ENCODE results near the gene SPRED2. TPM values are rescaled to one million over a fixed set of nuclear protein-coding genes. Genes with fewer than 3 reads are reported as not detected.

Gene SPRED2
- total and polyA plus RNA-seq, 12 donors = 10.2 to 20.7 (median 17.0) TPM

DNA sequence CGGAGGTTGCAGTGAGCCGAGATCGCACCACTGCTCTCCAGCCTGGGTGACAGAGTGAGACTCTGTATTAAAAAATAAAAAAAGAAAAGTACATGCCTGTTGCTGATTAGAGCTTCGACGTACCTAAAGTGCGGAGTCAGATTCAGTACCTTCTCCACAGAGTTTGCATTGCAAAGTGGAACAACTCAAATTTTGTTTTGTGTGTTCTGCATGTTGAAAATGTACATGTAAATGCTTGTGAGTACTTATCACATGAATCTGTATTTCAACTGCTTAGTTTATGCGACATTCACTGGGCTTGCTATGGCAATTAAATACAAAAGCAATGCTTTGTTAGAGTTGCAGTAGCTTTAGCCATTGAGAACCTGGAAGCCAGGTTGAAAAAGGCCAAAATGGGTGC lies 168.4 kb downstream of the SPRED2 start:
- ATAC-seq = no peak
- Histone ChIP-seq H3K27me3 (no peaks in the 10 kb centered on the region), H3K36me3 (peaks cover 0 to 100% (median 11%) of the 10 kb centered on the region in 9 donors), H3K4me1 (peaks cover 0 to 16% (median 7%) of the 10 kb centered on the region in 9 donors), H3K4me3 (no peak overlapping the region), H3K9me3 (no peaks in the 10 kb centered on the region), H3K27ac (no peak overlapping the region)
- TF ChIP-seq, protein P1, sequence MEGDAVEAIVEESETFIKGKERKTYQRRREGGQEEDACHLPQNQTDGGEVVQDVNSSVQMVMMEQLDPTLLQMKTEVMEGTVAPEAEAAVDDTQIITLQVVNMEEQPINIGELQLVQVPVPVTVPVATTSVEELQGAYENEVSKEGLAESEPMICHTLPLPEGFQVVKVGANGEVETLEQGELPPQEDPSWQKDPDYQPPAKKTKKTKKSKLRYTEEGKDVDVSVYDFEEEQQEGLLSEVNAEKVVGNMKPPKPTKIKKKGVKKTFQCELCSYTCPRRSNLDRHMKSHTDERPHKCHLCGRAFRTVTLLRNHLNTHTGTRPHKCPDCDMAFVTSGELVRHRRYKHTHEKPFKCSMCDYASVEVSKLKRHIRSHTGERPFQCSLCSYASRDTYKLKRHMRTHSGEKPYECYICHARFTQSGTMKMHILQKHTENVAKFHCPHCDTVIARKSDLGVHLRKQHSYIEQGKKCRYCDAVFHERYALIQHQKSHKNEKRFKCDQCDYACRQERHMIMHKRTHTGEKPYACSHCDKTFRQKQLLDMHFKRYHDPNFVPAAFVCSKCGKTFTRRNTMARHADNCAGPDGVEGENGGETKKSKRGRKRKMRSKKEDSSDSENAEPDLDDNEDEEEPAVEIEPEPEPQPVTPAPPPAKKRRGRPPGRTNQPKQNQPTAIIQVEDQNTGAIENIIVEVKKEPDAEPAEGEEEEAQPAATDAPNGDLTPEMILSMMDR (IDR thresholded peaks at IDR 0.05) = no peak
- intact Hi-C loops (cut with DNase I) = loop anchor here in 5 of 10 donors (2.0 to 10.0 kb wide), 5 partner anchors 171 to 308 kb away; partner anchors contain the start of gene SPRED2 (in 1 of the 5)
- 83 to 96% methylated on average over 7 of the region's 7 CpGs for WGBS, 2 donors
- DNase-seq = no peak

DNA sequence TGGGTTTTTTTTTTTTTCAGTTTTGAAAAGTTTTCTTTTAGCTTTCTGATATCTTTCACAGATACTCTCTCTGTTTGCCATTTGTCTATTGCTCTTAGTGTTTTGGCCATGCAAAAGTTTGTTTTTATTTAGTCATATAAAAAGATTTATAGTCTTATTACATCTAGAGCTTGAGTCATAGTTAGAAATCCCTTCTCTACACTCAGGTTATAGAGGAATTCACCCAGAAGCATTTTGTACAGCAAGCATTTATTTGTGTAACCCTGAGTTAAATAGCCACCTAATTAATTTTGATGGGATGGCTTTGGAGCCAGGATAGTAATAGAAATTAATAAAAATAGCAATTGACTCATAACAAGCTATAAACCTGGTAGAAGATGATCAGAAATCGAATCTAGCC lies 169.1 kb downstream of the SPRED2 start:
- DNase-seq = no peak
- H3K4me3 ChIP-seq = no peak overlapping the region
- no peaks in the 10 kb centered on the region for H3K9me3 ChIP-seq
- TF ChIP-seq, protein P1 (IDR thresholded peaks at IDR 0.05) = no peak
- no peak for ATAC-seq
- no peak overlapping the region for H3K27ac ChIP-seq
- peaks cover 0 to 16% (median 7%) of the 10 kb centered on the region in 9 donors for H3K4me1 ChIP-seq
- WGBS, 2 donors = 96 to 100% methylated on average over 1 of the region's 1 CpG
- H3K27me3 ChIP-seq = no peaks in the 10 kb centered on the region
- peaks cover 0 to 100% (median 11%) of the 10 kb centered on the region in 9 donors for H3K36me3 ChIP-seq
- intact Hi-C loops (cut with DNase I) = loop anchor here in 3 of 10 donors (5.0 to 10.0 kb wide), 3 partner anchors 172 to 309 kb away; partner anchors contain the start of gene SPRED2 (in 1 of the 3)

DNA sequence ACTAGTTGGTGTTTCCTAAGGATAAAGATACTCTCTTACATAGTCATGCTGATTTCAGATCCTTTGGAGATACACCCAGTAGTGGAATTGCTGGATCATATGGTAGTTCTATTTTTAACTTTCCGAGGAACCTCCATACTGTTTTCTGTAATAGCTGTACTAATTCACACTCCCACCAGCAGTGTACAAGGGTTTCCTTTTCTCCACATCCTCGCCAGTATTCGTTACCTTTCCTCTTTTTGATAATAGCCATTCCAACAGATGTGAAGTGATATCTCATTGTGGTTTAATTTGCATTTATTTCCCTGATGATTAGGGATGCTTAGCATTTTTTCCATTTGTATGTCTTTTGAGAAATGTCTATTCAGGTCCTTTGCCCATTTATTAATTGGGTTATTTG lies 170.7 kb downstream of the SPRED2 start:
- Histone ChIP-seq H3K4me3 (no peak overlapping the region), H3K4me1 (peaks cover 0 to 15% (median 7%) of the 10 kb centered on the region in 9 donors), H3K9me3 (no peaks in the 10 kb centered on the region), H3K27me3 (no peaks in the 10 kb centered on the region), H3K27ac (no peak overlapping the region), H3K36me3 (peaks cover 0 to 100% (median 11%) of the 10 kb centered on the region in 9 donors)
- intact Hi-C loops (cut with DNase I) = loop anchor here in 3 of 10 donors (5.0 to 10.0 kb wide), 3 partner anchors 173 to 311 kb away; partner anchors contain the start of gene SPRED2 (in 1 of the 3)
- no peak for ATAC-seq
- TF ChIP-seq, protein P1 (IDR thresholded peaks at IDR 0.05) = no peak
- DNase-seq = no peak
- WGBS, 2 donors = 68 to 71% methylated on average over 3 of the region's 3 CpGs

Other genes with a start within 250 kb of the SPRED2 start
- 100 to 1,000 TPM in 6 of 10 donors, 10 to 100 TPM in 4; 87.3 to 164 (median 114) TPM for gene ACTR2, start 204.8 kb downstream of the SPRED2 start, total RNA-seq
- gene ACTR2, start 204.8 kb downstream of the SPRED2 start, polyA plus RNA-seq = 10 to 100 TPM; 34.1 to 48.6 TPM